ENCODE results near the gene HRC.

GRCh38 chr19:49141352-49141751 is 13.8 kb downstream of the HRC start:
- no peak for TF ChIP-seq POLR2A (IDR thresholded peaks at IDR 0.05)
- TF ChIP-seq CTCF (IDR thresholded peaks at IDR 0.05): no peak
- TF ChIP-seq EP300 (IDR thresholded peaks at IDR 0.05): no peak

All from stomach (tissue), 4 donors.